ENCODE results near the gene TEAD1.
"Not testable (repeated sequence)": the region's sequence is repeated elsewhere in the genome, so short reads cannot be mapped to it uniquely, and the experiment has no call there.

The TEAD1 gene

GRCh38 chr11:12871241-12871640 lies 197.0 kb downstream of the TEAD1 start:
- Mint-ChIP-seq H3K27ac (no peak overlapping the region), H3K4me1 (no peaks in the 10 kb centered on the region), H3K27me3 (peaks cover 14% of the 10 kb centered on the region), H3K4me3 (no peak overlapping the region), H3K9me3 (peaks cover 2% of the 10 kb centered on the region), H3K36me3 (no peaks in the 10 kb centered on the region)
- no peak for ATAC-seq

GRCh38 chr11:12871788-12872321 lies 197.6 kb downstream of the TEAD1 start:
- Mint-ChIP-seq H3K36me3 (no peaks in the 10 kb centered on the region), H3K4me3 (no peak overlapping the region), H3K4me1 (no peaks in the 10 kb centered on the region), H3K27ac (no peak overlapping the region), H3K9me3 (peaks cover 2% of the 10 kb centered on the region), H3K27me3 (peaks cover 14% of the 10 kb centered on the region)
- no peak for ATAC-seq

- no peak overlapping the region for H3K4me3 Mint-ChIP-seq
- no peaks in the 10 kb centered on the region for H3K4me1 Mint-ChIP-seq
- no peaks in the 10 kb centered on the region for H3K36me3 Mint-ChIP-seq
- H3K9me3 Mint-ChIP-seq = peaks cover 3% of the 10 kb centered on the region
- H3K27me3 Mint-ChIP-seq = peaks cover 10% of the 10 kb centered on the region
- no peak for ATAC-seq
- H3K27ac Mint-ChIP-seq = no peak overlapping the region
Observed at GRCh38 chr11:12876340-12876739, 202.1 kb downstream of the TEAD1 start.

- Mint-ChIP-seq H3K9me3 (peaks cover 3% of the 10 kb centered on the region), H3K27ac (no peak overlapping the region), H3K4me3 (no peak overlapping the region), H3K27me3 (peaks cover 10% of the 10 kb centered on the region), H3K36me3 (no peaks in the 10 kb centered on the region), H3K4me1 (no peaks in the 10 kb centered on the region)
- no peak for ATAC-seq
Observed at GRCh38 chr11:12876988-12877387, 202.8 kb downstream of the TEAD1 start.

- H3K27me3 Mint-ChIP-seq = peaks cover 10% of the 10 kb centered on the region
- not testable (repeated sequence) for H3K27ac Mint-ChIP-seq, H3K36me3 Mint-ChIP-seq, ATAC-seq, H3K4me1 Mint-ChIP-seq, H3K4me3 Mint-ChIP-seq, H3K9me3 Mint-ChIP-seq
Observed at GRCh38 chr11:12877508-12877907, 203.3 kb downstream of the TEAD1 start.

GRCh38 chr11:12880327-12880726 lies 206.1 kb downstream of the TEAD1 start:
- no peak overlapping the region for H3K27ac Mint-ChIP-seq
- H3K4me3 Mint-ChIP-seq = no peak overlapping the region
- peaks cover 19% of the 10 kb centered on the region for H3K27me3 Mint-ChIP-seq
- no peaks in the 10 kb centered on the region for H3K4me1 Mint-ChIP-seq
- no peak for ATAC-seq
- peaks cover 5% of the 10 kb centered on the region for H3K9me3 Mint-ChIP-seq
- no peaks in the 10 kb centered on the region for H3K36me3 Mint-ChIP-seq

GRCh38 chr11:12882670-12883069 lies 208.4 kb downstream of the TEAD1 start:
- peaks cover 5% of the 10 kb centered on the region for H3K9me3 Mint-ChIP-seq
- no peak overlapping the region for H3K27ac Mint-ChIP-seq
- no peak for ATAC-seq
- no peaks in the 10 kb centered on the region for H3K36me3 Mint-ChIP-seq
- H3K27me3 Mint-ChIP-seq = peaks cover 19% of the 10 kb centered on the region
- no peaks in the 10 kb centered on the region for H3K4me1 Mint-ChIP-seq
- H3K4me3 Mint-ChIP-seq = no peak overlapping the region

GRCh38 chr11:12884751-12885318 lies 210.6 kb downstream of the TEAD1 start:
- Mint-ChIP-seq H3K27ac (no peak overlapping the region), H3K4me1 (no peaks in the 10 kb centered on the region), H3K27me3 (peaks cover 24% of the 10 kb centered on the region), H3K4me3 (no peak overlapping the region), H3K9me3 (peaks cover 3% of the 10 kb centered on the region), H3K36me3 (no peaks in the 10 kb centered on the region)
- ATAC-seq = no peak

- Mint-ChIP-seq H3K36me3 (no peaks in the 10 kb centered on the region), H3K4me3 (no peak overlapping the region), H3K9me3 (peaks cover 3% of the 10 kb centered on the region), H3K27ac (no peak overlapping the region), H3K27me3 (peaks cover 21% of the 10 kb centered on the region), H3K4me1 (no peaks in the 10 kb centered on the region)
- no peak for ATAC-seq
Observed at GRCh38 chr11:12885717-12886239, 211.6 kb downstream of the TEAD1 start.

- H3K27me3 Mint-ChIP-seq = peaks cover 21% of the 10 kb centered on the region
Observed at GRCh38 chr11:12886508-12886907, 212.3 kb downstream of the TEAD1 start.

GRCh38 chr11:12888525-12889158 lies 214.4 kb downstream of the TEAD1 start:
- Mint-ChIP-seq H3K27ac (no peak overlapping the region), H3K4me3 (no peak overlapping the region), H3K9me3 (peaks cover 3% of the 10 kb centered on the region), H3K4me1 (no peaks in the 10 kb centered on the region), H3K36me3 (no peaks in the 10 kb centered on the region), H3K27me3 (peaks cover 21% of the 10 kb centered on the region)
- peak; percentile 53 for ATAC-seq

More at GRCh38 chr11:12886508-12886907, 212.3 kb downstream of the TEAD1 start:
- Mint-ChIP-seq H3K4me3 (no peak overlapping the region), H3K27ac (no peak overlapping the region), H3K36me3 (no peaks in the 10 kb centered on the region), H3K4me1 (no peaks in the 10 kb centered on the region), H3K9me3 (peaks cover 3% of the 10 kb centered on the region)
- ATAC-seq = no peak

- Mint-ChIP-seq H3K27me3 (peaks cover 18% of the 10 kb centered on the region), H3K27ac (no peak overlapping the region), H3K9me3 (peaks cover 1% of the 10 kb centered on the region), H3K4me1 (no peaks in the 10 kb centered on the region), H3K36me3 (no peaks in the 10 kb centered on the region), H3K4me3 (no peak overlapping the region)
- no peak for ATAC-seq
Observed at GRCh38 chr11:12889243-12889642, 215.0 kb downstream of the TEAD1 start.

GRCh38 chr11:12890476-12890875 lies 216.3 kb downstream of the TEAD1 start:
- H3K4me3 Mint-ChIP-seq = no peak overlapping the region
- H3K36me3 Mint-ChIP-seq = no peaks in the 10 kb centered on the region
- no peak for ATAC-seq
- H3K27me3 Mint-ChIP-seq = peaks cover 13% of the 10 kb centered on the region
- no peak overlapping the region for H3K27ac Mint-ChIP-seq
- no peaks in the 10 kb centered on the region for H3K4me1 Mint-ChIP-seq
- no peaks in the 10 kb centered on the region for H3K9me3 Mint-ChIP-seq

- no peaks in the 10 kb centered on the region for H3K4me1 Mint-ChIP-seq
- H3K36me3 Mint-ChIP-seq = no peaks in the 10 kb centered on the region
- H3K9me3 Mint-ChIP-seq = no peaks in the 10 kb centered on the region
- no peak for ATAC-seq
- H3K27me3 Mint-ChIP-seq = peaks cover 6% of the 10 kb centered on the region
- H3K4me3 Mint-ChIP-seq = no peak overlapping the region
- no peak overlapping the region for H3K27ac Mint-ChIP-seq
Observed at GRCh38 chr11:12893787-12894672, 219.8 kb downstream of the TEAD1 start.

GRCh38 chr11:12897390-12897789 lies 223.2 kb downstream of the TEAD1 start:
- H3K27me3 Mint-ChIP-seq = no peaks in the 10 kb centered on the region

More at GRCh38 chr11:12897390-12897789, 223.2 kb downstream of the TEAD1 start:
- Mint-ChIP-seq H3K4me1 (no peaks in the 10 kb centered on the region), H3K27ac (no peak overlapping the region), H3K36me3 (no peaks in the 10 kb centered on the region), H3K9me3 (peaks cover 2% of the 10 kb centered on the region), H3K4me3 (no peak overlapping the region)
- no peak for ATAC-seq
